ENCODE data around the gene PTK6.
"Not testable (repeated sequence)": the region's sequence is repeated elsewhere in the genome, so short reads cannot be mapped to it uniquely, and the experiment has no call there.

Gene PTK6

DNA sequence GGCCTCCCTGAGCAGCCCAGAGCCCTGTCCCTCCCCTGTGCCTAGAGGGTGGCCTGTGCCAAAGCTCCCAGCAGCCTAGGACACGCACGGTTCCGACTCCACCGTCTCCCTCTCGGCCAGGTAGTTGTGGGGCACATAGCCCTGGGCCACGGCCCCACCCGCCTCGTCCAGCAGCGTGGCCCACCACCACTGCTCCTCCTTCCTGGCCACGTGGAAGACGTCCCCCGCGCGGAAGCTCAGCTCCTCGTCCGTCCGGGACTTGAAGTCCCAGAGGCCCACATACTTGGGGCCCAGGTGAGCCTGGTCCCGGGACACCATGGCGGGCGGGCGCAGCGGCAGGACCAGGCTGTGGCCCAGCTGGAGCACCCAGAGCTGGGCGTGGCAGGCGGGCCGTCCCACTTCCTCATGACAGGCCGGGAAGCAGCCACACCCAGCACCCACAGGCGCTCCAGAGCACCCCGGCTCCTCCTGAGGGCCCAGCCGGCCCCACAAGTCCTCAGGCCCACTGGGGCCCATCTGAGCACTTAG, at the start of gene PTK6:
Gene PTK6 (minus strand): TSS at position 380 of the 528 bp plus-strand sequence. CDS start 62 bp downstream, at position 318.
- DNase-seq: peak in 1 of 2 donors; percentile 48

DNA sequence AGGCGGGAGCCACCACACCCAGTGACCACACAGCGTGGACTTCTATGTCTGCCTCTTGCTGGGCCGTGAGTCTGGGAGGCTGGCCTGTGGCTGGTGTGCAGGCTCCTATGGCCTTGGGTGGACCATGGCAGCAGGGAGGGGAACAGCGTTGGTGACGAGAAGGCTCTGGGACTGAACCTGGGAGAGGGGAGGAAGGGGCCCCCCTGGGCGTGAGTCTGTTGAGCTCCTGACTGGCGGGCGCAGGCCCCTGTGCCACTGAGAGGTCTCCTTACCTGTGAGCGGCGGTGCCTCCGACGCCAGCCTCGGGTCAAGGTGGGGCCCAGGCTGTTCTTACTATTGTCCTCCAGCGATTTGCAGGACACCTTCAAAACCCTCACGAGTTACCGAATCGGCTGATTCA, 49.6 kb upstream of the PTK6 start:
- DNase-seq: no peak

- DNase-seq: no peak
Observed at GRCh38 chr20:63585616-63586565, 48.7 kb upstream of the PTK6 start.

DNA sequence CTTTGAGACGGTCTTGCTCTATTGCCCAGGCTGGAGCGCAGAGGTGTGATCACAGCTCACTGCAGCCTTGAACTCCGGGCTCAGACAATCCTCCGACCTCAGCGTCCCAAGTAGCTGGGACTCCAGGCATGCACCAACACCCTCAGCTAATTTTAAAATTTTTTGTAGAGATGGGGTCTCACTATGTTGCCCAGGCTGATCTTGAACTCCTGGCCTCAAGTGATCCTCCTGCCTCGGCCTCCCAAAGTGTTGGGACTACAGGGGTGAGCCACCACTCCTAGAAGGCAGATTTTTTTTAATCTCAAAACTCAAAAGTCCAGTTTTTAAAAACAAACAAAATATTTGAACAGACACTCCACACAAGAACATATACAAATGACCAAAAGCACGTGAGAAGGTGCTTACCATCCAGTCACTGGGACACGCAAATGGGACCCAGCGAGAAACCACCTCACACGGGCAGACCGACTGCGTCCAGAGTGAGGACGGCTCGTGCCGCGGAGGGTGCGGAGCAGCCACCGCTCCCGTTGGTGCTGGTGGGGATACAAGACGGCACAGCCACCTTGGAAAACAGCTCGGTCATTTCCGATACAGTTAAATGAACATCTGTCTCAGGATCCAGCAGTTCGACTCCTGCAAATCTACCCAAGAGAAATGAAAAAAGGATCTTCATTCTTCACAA, 45.3 kb upstream of the PTK6 start:
- DNase-seq: no peak

- peak; percentile 83 to 84 for DNase-seq
Observed at GRCh38 chr20:63580796-63581461, 43.8 kb upstream of the PTK6 start.

GRCh38 chr20:63579017-63579694, 42.0 kb upstream of the PTK6 start:
- DNase-seq: no peak

DNA sequence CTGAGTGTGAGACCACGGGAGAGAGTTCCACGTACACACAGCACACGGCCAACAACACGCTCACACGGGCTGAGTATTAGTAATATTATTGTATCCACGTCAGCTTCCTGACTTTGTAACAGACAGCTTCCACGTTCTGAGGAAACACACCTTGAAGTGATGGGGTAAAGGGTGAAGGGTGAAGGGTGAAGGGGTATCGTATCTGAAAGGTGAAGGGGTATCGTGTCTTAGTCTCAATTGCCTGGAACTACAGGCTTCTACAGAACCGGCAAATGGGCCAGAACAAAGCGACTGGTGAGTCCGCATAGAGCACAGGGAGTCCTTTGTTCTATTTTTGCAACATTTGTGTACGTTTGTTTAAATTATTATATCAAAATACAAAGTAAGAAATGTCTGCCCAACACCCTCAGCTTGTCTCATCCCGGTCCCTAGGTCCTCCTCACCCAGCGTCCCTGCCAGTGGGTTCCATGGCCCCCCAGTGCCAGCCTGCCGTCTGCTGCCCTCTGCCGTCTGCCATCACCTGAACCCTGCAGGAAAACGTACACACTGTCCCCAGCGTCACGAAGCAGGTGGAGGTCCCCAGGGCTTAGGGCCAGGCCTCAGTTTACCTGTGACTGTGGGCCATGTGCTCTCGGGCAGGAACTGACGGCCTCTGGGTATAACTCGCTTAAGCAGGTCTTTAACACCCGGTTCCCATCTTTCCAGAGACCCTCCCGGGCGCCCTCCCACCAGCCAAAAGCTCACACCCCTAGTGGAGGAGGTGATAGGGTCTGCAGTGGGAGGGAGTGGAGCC, 41.2 kb upstream of the PTK6 start:
- DNase-seq: no peak

DNA sequence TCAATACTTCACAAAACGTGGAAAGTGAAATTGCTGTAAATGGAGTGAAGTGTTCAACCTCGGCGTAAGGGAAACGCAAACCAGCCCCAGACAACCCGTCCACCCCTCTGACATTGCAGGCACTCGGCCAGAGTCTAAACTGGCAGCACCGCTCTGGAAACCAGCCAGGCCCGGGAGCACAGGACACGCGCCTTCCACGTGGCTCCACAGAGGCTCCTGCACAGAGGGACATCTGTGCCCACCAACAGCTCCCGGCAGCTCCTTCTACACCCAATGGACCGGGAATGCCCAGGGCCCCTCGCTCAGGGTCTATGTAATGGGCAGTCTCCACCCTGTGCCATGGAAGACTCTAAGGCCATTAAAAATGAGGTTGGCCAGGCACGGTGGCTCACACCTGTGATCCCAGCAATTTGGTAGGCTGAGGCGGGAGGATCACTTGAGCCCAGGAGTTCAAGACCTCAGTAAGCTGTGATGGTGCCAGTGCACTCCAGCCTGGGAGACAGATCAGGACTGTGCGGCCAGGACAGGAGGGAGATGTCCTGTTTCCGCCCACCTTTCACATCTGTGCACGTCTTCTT, 40.2 kb upstream of the PTK6 start:
- no peak for DNase-seq

GRCh38 chr20:63576311-63576710, 39.1 kb upstream of the PTK6 start:
- DNase-seq: no peak

GRCh38 chr20:63574829-63575743, 37.9 kb upstream of the PTK6 start:
- no peak for DNase-seq

DNA sequence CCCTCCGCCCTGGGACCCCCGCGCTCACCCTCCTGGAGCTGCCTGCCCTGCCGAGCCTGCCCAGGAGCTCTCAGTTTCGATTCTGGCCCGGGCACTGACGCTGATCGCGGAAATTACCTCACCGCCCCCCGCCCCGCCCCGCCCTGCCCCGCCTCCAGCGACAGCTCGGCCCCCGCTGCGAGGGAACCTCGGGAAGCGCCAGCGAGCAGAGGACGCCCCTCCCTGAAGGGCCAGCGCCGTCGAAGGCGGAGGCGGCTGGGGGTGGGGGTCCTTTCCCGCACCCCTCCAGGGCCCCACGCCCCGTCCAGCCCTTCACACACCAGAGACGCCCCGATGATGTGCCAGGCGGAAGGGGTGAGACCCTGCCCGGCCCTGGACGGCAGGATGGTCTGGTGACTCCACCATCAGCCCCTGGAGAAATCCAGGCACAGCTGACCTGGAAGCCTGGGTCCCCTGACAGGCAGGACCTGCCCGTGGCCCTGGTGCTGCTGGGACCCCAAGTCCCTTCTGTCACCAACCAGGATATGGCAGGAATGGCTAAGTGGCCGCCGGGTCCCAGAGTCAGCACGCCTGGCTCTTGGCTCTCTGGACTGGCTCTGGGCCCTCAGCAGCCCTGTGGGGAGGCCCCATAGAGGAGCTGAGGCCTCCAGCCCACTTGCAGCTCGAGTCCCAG, 37.1 kb upstream of the PTK6 start, which contains the start of gene HELZ2:
Gene HELZ2 (minus strand): TSS at position 84 of the 673 bp plus-strand sequence. CDS start 1,854 bp downstream, outside the sequence.
- DNase-seq: peak; percentile 82 to 83

GRCh38 chr20:63573647-63574131, 36.5 kb upstream of the PTK6 start:
- no peak for DNase-seq

GRCh38 chr20:63572788-63573646, 35.8 kb upstream of the PTK6 start:
- no peak for DNase-seq

DNA sequence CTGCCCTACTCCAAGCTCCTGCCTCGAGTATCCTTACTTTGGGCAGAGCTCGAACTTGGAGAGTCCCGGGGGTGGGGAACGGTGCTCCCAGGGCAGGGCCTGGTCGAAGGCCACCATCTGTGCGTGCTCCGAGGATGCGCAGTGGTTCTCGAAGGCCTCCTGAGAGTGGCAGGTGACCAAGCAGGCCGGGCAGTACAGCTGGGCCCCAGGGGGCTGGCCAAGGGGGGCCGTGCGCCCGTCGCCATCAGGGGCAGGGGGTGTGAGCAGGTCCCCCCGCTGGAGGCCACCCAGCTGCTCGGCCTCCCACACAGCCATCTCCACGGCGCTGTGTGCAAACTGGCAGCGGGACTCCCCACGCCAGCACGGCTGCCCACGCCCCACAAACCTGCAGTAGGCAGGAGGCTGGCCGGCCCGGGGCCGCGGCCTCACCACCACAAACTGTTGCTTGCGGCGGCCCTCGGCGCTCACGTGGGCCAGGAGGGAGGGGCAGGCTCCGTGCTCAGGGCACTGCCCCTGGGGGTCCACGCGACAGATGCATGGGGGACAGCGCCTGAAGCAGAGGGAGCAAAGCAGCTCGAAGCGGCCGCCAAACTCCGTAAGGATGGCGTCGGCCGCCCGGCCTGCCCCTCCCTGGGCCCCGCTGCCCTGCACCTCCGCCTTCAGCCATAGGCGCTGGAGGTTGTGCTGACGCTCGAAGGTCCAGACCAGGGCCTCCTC, 35.1 kb upstream of the PTK6 start:
- no peak for DNase-seq

- not testable (repeated sequence) for DNase-seq
Observed at GRCh38 chr20:63571087-63571478, 33.9 kb upstream of the PTK6 start.

DNA sequence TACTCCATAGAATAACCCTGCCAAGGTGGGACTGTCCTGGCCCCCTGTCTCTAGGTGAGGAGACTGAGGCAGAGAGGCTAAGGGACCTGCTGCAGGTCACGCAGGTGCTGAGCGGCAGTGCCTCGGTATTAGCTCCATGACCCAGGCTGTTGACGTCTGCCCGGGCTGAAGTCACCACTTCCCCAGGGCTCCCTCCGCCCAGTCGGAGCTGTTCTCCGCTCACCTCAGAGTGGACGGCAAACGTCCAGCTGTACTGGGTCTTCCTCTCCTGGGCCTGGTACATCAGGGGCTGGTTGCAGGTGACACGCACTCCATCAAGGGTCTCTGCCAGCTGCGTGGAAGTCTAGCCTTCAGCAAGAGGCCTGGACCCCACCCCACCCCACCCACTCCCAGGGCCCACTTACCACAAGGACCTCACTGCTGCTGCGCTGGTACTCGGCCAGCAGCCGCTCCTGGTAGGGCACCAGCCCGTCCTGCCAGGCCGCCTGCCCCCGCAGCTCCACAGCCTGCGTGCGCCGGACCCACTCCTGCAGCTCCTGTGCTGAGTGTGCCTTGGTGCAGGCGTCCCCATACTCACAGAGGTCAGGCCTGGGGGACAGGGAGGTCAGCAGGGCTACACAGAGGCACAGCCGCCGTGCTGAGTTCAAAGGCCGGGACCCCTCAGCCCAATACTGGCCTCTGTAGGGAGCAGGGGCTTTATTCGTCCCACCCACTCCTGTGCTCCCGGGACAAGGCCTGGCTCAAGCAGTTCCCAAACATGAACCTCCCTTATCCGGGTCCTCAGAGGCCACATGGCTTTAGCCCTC, 33.3 kb upstream of the PTK6 start:
- no peak for DNase-seq
